Hypothalamus (tissue), 51 donors: ENCODE results near the gene DCUN1D4.

Experiments used
- DNase-seq, 51 donors: peaks; one replicate each; lab custom pipeline; 2025; lab: John Stamatoyannopoulos, UW

The DCUN1D4 gene

GRCh38 chr4:51853027-51853682 lies 10.2 kb downstream of the DCUN1D4 start:
- peak in 3 of 51 donors; percentile 10 to 17 (median 11) for DNase-seq

- no peak for DNase-seq
Measured at GRCh38 chr4:51855270-51855669, 12.3 kb downstream of the DCUN1D4 start.

GRCh38 chr4:51855751-51856150 lies 12.8 kb downstream of the DCUN1D4 start:
- DNase-seq: no peak

- DNase-seq: no peak
Measured at GRCh38 chr4:51858605-51859202, 15.8 kb downstream of the DCUN1D4 start.

- DNase-seq: no peak
Measured at GRCh38 chr4:51859476-51860031, 16.6 kb downstream of the DCUN1D4 start.

- no peak for DNase-seq
Measured at GRCh38 chr4:51862199-51862598, 19.2 kb downstream of the DCUN1D4 start.

- no peak for DNase-seq
Measured at GRCh38 chr4:51862781-51863180, 19.8 kb downstream of the DCUN1D4 start.

- no peak for DNase-seq
Measured at GRCh38 chr4:51865717-51866116, 22.8 kb downstream of the DCUN1D4 start.

- no peak for DNase-seq
Measured at GRCh38 chr4:51866835-51867234, 23.9 kb downstream of the DCUN1D4 start.

- DNase-seq: no peak
Measured at GRCh38 chr4:51867689-51868448, 24.9 kb downstream of the DCUN1D4 start.

- no peak for DNase-seq
Measured at GRCh38 chr4:51868449-51868847, 25.5 kb downstream of the DCUN1D4 start.

GRCh38 chr4:51870441-51871188 lies 27.7 kb downstream of the DCUN1D4 start:
- no peak for DNase-seq

- DNase-seq: no peak
Measured at GRCh38 chr4:51872283-51872997, 29.5 kb downstream of the DCUN1D4 start.

GRCh38 chr4:51874551-51874950 lies 31.6 kb downstream of the DCUN1D4 start:
- no peak for DNase-seq

GRCh38 chr4:51878431-51878830 lies 35.5 kb downstream of the DCUN1D4 start:
- no peak for DNase-seq

GRCh38 chr4:51880016-51880915 lies 37.3 kb downstream of the DCUN1D4 start:
- no peak for DNase-seq

- no peak for DNase-seq
Measured at GRCh38 chr4:51884055-51884454, 41.1 kb downstream of the DCUN1D4 start.

GRCh38 chr4:51884606-51885005 lies 41.7 kb downstream of the DCUN1D4 start:
- no peak for DNase-seq

GRCh38 chr4:51885363-51885762 lies 42.4 kb downstream of the DCUN1D4 start:
- DNase-seq: no peak
